ENCODE results near the gene FAAP24. TPM values are rescaled to one million over a fixed set of nuclear protein-coding genes. Genes with fewer than 3 reads are reported as not detected.
"Not testable (repeated sequence)": the region's sequence is repeated elsewhere in the genome, so short reads cannot be mapped to it uniquely, and the experiment has no call there.

Gene FAAP24
- 1 to 10 TPM; 6.7 to 9.7 TPM for total RNA-seq

GRCh38 chr19:32971715-32972540 is at the start of gene FAAP24, which contains the start of gene CEP89:
FAAP24 (plus strand) TSS chr19:32972242; CDS start chr19:32973197, 955 bp downstream.
CEP89 (minus strand) TSS chr19:32971958; CDS start chr19:32971874, 84 bp downstream.
- Mint-ChIP-seq H3K9me3 (ENCODE audit: low read depth) (no peaks in the 10 kb centered on the region), H3K36me3 (peaks cover 5% of the 10 kb centered on the region), H3K4me3 (peak within 1 kb of the TSS; percentile 99), H3K27me3 (no peaks in the 10 kb centered on the region), H3K27ac (peak within 1 kb of the TSS; percentile 93), H3K4me1 (peaks cover 29% of the 10 kb centered on the region)
- CTCF ChIA-PET, result interaction anchor here (0.6 to 1.6 kb wide), 7 partner anchors 16 to 435 kb away, joined by 3 to 4 read pairs (median 3); no protein-coding TSS in a partner anchor
- peak; percentile 99 for DNase-seq
- peak; percentile 98 for ATAC-seq

GRCh38 chr19:32924200-32924599 is 47.8 kb upstream of the FAAP24 start:
- Mint-ChIP-seq H3K9me3 (ENCODE audit: low read depth) (peaks cover 2% of the 10 kb centered on the region), H3K4me1 (no peaks in the 10 kb centered on the region), H3K36me3 (peaks cover 22% of the 10 kb centered on the region), H3K4me3 (no peak overlapping the region), H3K27ac (no peak overlapping the region), H3K27me3 (no peaks in the 10 kb centered on the region)
- ATAC-seq (no peak), DNase-seq (no peak)
- CTCF ChIA-PET, result no interaction called here

GRCh38 chr19:32928806-32929205 is 43.2 kb upstream of the FAAP24 start:
- Mint-ChIP-seq H3K27ac (no peak overlapping the region), H3K27me3 (no peaks in the 10 kb centered on the region), H3K4me3 (no peak overlapping the region), H3K4me1 (no peaks in the 10 kb centered on the region), H3K9me3 (ENCODE audit: low read depth) (peaks cover 2% of the 10 kb centered on the region), H3K36me3 (peaks cover 33% of the 10 kb centered on the region)
- CTCF ChIA-PET, result no interaction called here
- ATAC-seq (no peak), DNase-seq (no peak)

- Mint-ChIP-seq H3K4me1 (no peaks in the 10 kb centered on the region), H3K9me3 (ENCODE audit: low read depth) (peaks cover 2% of the 10 kb centered on the region), H3K4me3 (no peak overlapping the region), H3K27me3 (no peaks in the 10 kb centered on the region), H3K36me3 (peaks cover 33% of the 10 kb centered on the region), H3K27ac (no peak overlapping the region)
- DNase-seq (no peak), ATAC-seq (no peak)
- CTCF ChIA-PET, result no interaction called here
Measured at GRCh38 chr19:32930567-32930966, 41.5 kb upstream of the FAAP24 start.

- no peak overlapping the region for H3K4me3 Mint-ChIP-seq
- ATAC-seq (no peak), DNase-seq (no peak)
- H3K9me3 Mint-ChIP-seq (ENCODE audit: low read depth), result no peaks in the 10 kb centered on the region
- no peak overlapping the region for H3K27ac Mint-ChIP-seq
- CTCF ChIA-PET, result no interaction called here
- H3K4me1 Mint-ChIP-seq, result no peaks in the 10 kb centered on the region
- H3K36me3 Mint-ChIP-seq, result peaks cover 19% of the 10 kb centered on the region
- no peaks in the 10 kb centered on the region for H3K27me3 Mint-ChIP-seq
Measured at GRCh38 chr19:32933571-32933970, 38.5 kb upstream of the FAAP24 start.

- Mint-ChIP-seq H3K36me3 (peaks cover 4% of the 10 kb centered on the region), H3K27ac (no peak overlapping the region), H3K27me3 (no peaks in the 10 kb centered on the region), H3K4me3 (no peak overlapping the region), H3K9me3 (ENCODE audit: low read depth) (no peaks in the 10 kb centered on the region), H3K4me1 (no peaks in the 10 kb centered on the region)
- no peak for DNase-seq
- no peak for ATAC-seq
- CTCF ChIA-PET, result no interaction called here
Measured at GRCh38 chr19:32935629-32936028, 36.4 kb upstream of the FAAP24 start.

GRCh38 chr19:32936065-32936464 is 36.0 kb upstream of the FAAP24 start:
- no peaks in the 10 kb centered on the region for H3K9me3 Mint-ChIP-seq (ENCODE audit: low read depth)
- no peak for ATAC-seq
- H3K27me3 Mint-ChIP-seq, result no peaks in the 10 kb centered on the region
- H3K4me3 Mint-ChIP-seq, result no peak overlapping the region
- no peaks in the 10 kb centered on the region for H3K4me1 Mint-ChIP-seq
- peaks cover 3% of the 10 kb centered on the region for H3K36me3 Mint-ChIP-seq
- DNase-seq, result no peak
- no peak overlapping the region for H3K27ac Mint-ChIP-seq
- CTCF ChIA-PET, result no interaction called here

- H3K4me1 Mint-ChIP-seq; H3K36me3 Mint-ChIP-seq; H3K27ac Mint-ChIP-seq; DNase-seq; H3K4me3 Mint-ChIP-seq; CTCF ChIA-PET; H3K9me3 Mint-ChIP-seq (ENCODE audit: low read depth); H3K27me3 Mint-ChIP-seq; ATAC-seq: not testable (repeated sequence)
Measured at GRCh38 chr19:32941273-32941672, 30.8 kb upstream of the FAAP24 start.

GRCh38 chr19:32945260-32945659 is 26.8 kb upstream of the FAAP24 start:
- no peak overlapping the region for H3K4me3 Mint-ChIP-seq
- H3K36me3 Mint-ChIP-seq, result peaks cover 19% of the 10 kb centered on the region
- no peak for ATAC-seq
- H3K4me1 Mint-ChIP-seq, result no peaks in the 10 kb centered on the region
- CTCF ChIA-PET, result interaction anchor here (0.7 kb wide), 1 partner anchor 280 kb away, joined by 5 read pairs; no protein-coding TSS in a partner anchor
- no peak overlapping the region for H3K27ac Mint-ChIP-seq
- no peaks in the 10 kb centered on the region for H3K27me3 Mint-ChIP-seq
- no peak for DNase-seq
- no peaks in the 10 kb centered on the region for H3K9me3 Mint-ChIP-seq (ENCODE audit: low read depth)

- CTCF ChIA-PET, result no interaction called here
- peaks cover 3% of the 10 kb centered on the region for H3K36me3 Mint-ChIP-seq
Measured at GRCh38 chr19:32966750-32967149, 5.3 kb upstream of the FAAP24 start.

GRCh38 chr19:32969549-32969948 is 2.5 kb upstream of the FAAP24 start:
- Mint-ChIP-seq H3K36me3 (peaks cover 3% of the 10 kb centered on the region), H3K9me3 (ENCODE audit: low read depth) (no peaks in the 10 kb centered on the region), H3K27me3 (no peaks in the 10 kb centered on the region), H3K27ac (no peak overlapping the region), H3K4me1 (peaks cover 24% of the 10 kb centered on the region), H3K4me3 (no peak overlapping the region)
- CTCF ChIA-PET, result no interaction called here
- ATAC-seq, result no peak
- no peak for DNase-seq

More at GRCh38 chr19:32966750-32967149, 5.3 kb upstream of the FAAP24 start:
- Mint-ChIP-seq H3K27ac (no peak overlapping the region), H3K4me1 (peaks cover 12% of the 10 kb centered on the region), H3K27me3 (no peaks in the 10 kb centered on the region), H3K4me3 (no peak overlapping the region), H3K9me3 (ENCODE audit: low read depth) (no peaks in the 10 kb centered on the region)
- DNase-seq, result no peak
- ATAC-seq, result no peak

- Mint-ChIP-seq H3K4me1 (peaks cover 27% of the 10 kb centered on the region), H3K4me3 (peak overlapping the region; percentile 99), H3K36me3 (peaks cover 4% of the 10 kb centered on the region), H3K27me3 (no peaks in the 10 kb centered on the region), H3K27ac (peak overlapping the region; percentile 55), H3K9me3 (ENCODE audit: low read depth) (no peaks in the 10 kb centered on the region)
- DNase-seq (no peak), ATAC-seq (no peak)
- CTCF ChIA-PET, result interaction anchor here (0.6 to 1.2 kb wide), 4 partner anchors 15 to 436 kb away, joined by 3 read pairs; no protein-coding TSS in a partner anchor
Measured at GRCh38 chr19:32971012-32971595, 938 bp upstream of the FAAP24 start.

- H3K9me3 Mint-ChIP-seq (ENCODE audit: low read depth), result no peaks in the 10 kb centered on the region
- H3K27ac Mint-ChIP-seq, result peak overlapping the region; percentile 28
- H3K27me3 Mint-ChIP-seq, result no peaks in the 10 kb centered on the region
- ATAC-seq, result no peak
- H3K4me3 Mint-ChIP-seq, result no peak overlapping the region
- CTCF ChIA-PET, result interaction anchor here (0.8 to 3.7 kb wide), 20 partner anchors 12 to 283 kb away, joined by 3 to 32 read pairs (median 4); no protein-coding TSS in a partner anchor
- peaks cover 20% of the 10 kb centered on the region for H3K4me1 Mint-ChIP-seq
- H3K36me3 Mint-ChIP-seq, result peaks cover 4% of the 10 kb centered on the region
- peak; percentile 84 for DNase-seq
Measured at GRCh38 chr19:32976223-32976805, 4.3 kb downstream of the FAAP24 start.
